Adipose tissue (tissue), 3 donors: ENCODE results near the gene ZSWIM1. TPM values are rescaled to one million over a fixed set of nuclear protein-coding genes. Genes with fewer than 3 reads are reported as not detected.
"Not testable (repeated sequence)": the region's sequence is repeated elsewhere in the genome, so short reads cannot be mapped to it uniquely, and the experiment has no call there.

ENCODE experiments used
- H3K27ac ChIP-seq: one replicate; pipeline ENCODE4 v1.5.1; 2013; ENCODE audit warnings: low read depth, low read length
- WGBS, 3 donors: extraction: QIAGEN DNeasy Blood & Tissue Kit; methylation state at CpG; one replicate each; pipeline ENCODE4 v1.1.7; 2013; 5-methylcytosine and 5-hydroxymethylcytosine counted together
- polyA plus RNA-seq, 3 donors: library from polyadenylated mRNA; stranded (reverse); fragments of 200-250 nt; gene quantifications; one replicate each; pipeline ENCODE4 v1.2.3, GENCODE V29; 2013
- donor health status: healthy with polysubstance abuse.
- donor health status: Bipolar disorder and iron deficiency.
- donor health status: healthy.

The ZSWIM1 gene
- polyA plus RNA-seq, 3 donors: 2.5 to 4.0 (median 3.0) TPM

DNA sequence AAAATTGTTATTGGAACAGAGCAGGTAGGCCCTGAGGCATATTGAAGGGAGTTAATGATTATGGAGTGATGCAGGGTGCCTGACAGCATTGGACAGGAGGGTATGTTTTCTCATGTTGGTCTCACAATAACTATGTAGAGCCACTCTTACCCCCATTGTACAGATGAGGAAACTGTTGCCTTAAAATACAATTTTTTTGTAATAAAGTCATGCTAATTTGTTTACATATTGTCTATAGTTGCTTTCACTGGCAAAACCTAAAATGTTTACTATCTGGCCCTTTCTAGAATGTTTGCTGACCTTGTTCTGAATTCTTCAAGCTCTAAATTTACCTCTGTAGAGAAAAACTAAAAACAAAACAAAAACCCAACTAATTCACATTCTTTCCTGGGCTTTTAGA, 29.5 kb upstream of the ZSWIM1 start:
- H3K27ac ChIP-seq: no peak overlapping the region

DNA sequence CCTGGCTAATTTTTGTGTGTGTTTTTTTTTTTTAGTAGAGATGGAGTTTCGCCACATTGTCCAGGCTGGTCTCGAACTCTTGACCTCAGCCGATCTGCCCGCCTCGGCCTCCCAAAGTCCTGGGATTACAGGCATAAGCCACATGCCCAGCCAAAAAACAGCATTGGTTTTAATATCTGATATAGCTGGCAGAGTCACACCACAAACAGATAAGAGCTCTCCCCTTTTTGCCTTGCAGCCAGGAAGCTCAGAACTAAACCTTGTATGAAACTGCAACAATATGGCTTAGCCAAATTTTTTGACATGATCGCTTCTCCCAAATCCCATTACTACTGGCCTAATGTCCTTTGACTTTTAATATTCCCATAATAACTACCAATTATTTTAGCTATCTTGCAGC, 28.7 kb upstream of the ZSWIM1 start:
- whole genome bisulfite sequencing, 3 donors: 96 to 99% (median 97%) methylated on average over 6 of the region's 6 CpGs
- no peak overlapping the region for H3K27ac ChIP-seq

DNA sequence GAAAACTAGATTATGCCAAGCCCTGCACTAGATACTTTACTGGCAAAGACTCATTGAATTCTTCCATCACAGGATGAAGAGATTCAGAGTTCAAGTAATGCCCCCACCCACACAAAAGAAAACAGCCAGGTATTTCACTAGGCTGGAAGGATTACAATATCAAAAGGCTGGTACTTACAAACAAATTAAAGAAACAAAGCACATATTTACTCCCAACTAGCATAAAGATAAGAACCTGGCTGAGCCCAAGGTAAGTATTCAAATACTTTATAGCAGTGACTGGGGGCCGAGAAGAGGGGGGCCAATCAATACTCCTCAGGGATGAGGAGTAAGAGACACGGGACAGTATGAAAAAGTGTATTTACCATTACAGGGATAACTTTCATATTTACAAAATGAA, 27.5 kb upstream of the ZSWIM1 start:
- no peak overlapping the region for H3K27ac ChIP-seq
- WGBS, 3 donors: 27 to 87% (median 84%) methylated on average over 2 of the region's 2 CpGs

DNA sequence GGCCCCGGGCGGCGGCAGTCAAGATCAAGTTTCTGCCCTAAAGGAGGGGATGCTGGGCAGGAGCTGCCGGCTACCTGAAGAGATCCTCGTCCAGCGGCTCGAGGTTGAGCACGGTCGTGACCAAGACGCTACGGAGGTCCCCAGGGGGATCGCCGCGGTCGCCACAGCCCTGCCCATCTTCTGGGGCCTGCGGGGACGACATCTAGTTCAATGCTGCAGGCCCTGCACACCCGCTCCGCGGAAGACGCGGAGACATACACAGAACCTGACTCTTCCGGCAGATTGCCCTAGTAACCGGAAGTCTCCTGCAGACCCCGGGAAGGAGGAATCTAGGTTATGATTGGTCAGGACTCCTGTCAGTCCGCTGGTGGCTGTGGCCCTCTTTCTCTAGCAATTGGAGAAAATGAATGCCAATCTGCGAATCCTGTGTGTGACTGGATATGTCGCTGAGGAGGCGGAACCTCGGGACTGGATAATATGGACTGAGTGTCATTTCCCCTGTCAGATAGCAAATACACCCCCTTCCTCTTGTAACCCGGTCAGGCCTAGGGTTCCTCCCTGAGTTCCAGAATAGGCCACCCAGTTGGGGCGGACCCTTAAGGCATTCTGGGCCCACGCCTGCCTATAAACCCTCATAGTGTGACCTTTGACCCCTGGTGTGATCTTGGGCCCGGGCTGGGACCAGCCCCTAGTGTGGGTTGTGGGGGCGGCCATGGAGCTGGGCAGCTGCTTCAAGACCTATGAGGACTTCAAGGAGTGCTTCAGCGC, 23.7 kb upstream of the ZSWIM1 start, which contains the start of the genes ACOT8 and ZSWIM3:
Gene ACOT8, minus strand, starts transcription at position 279 of the 768 bp plus-strand sequence. Its CDS starts 77 bp downstream, at position 202.
Gene ZSWIM3, plus strand, starts transcription at position 501 of the 768 bp plus-strand sequence. Its CDS starts 212 bp downstream, at position 713.
- H3K27ac ChIP-seq: no peak within 1 kb of the TSS
- 0 to 1% (median 0%) methylated on average over 35 to 36 of the region's 36 CpGs for WGBS, 3 donors

DNA sequence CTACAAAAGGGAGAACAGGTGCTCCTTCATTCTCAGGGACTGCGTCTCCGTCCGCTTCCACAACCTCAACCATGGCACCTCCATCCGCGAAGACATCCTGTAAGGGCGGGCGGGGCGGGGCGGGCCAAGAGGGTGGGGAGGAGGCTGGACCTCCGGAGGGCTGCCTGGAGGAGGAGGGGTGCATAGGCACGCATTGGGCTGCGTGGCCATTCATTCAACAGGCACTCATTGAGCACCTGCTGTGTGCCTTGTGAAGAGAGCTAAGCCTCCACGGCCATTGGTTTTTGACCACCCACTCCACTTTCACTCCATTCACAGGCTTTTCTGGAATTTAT, 23.2 kb upstream of the ZSWIM1 start:
- WGBS, 3 donors: 5 to 15% (median 11%) methylated on average over 12 to 13 of the region's 13 CpGs
- H3K27ac ChIP-seq: no peak overlapping the region

DNA sequence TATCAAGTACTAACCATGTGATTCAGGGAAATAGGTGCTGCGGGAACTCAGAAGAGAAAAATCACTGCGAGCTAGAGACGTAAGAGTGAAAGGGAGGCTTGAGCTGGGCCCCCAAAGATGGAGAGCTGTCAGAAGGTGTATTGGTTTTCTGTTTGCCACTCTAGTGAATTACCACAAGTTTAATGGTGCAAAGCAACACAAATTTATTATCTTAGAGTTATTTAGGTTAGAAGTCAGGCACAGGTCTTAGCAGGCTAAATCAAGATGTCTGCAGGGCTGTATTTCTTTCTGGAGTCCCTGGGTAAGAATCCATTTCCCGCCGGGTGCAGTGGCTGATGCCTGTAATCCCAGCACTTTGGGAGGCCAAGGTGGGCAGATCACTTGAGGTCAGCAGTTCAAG, 21.1 kb upstream of the ZSWIM1 start:
- 89 to 97% (median 94%) methylated on average over 5 of the region's 5 CpGs for WGBS, 3 donors
- H3K27ac ChIP-seq: no peak overlapping the region

DNA sequence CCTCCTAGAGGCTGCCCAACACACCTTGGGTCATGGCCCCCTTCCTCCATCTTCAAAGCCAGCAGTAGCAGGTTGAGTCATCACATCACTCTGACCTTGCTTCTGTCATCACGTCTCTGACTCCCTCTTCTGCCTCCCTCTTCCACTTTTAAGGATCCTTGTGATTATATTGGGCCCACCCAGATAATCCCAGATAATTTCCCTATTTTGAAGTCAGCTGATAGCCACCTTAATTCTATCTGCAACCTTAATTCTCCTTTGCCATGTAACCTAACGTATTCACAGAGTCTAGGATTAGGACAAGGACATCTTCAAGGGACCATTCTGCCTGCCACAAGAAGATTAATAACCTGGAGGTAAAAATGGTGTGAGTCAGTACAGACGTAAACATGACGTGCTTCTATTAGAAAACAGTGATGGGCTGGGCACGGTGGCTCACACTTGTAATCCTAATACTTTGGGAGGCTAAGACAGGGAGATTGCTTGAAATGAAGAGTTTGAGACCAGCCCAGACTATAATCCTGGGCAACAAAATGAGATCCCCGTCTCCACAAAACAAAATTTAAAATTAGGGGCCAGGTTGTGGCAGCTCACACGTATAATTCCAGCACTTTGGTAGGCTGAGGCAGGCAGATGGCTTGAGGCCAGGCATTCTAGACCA, 20.3 kb upstream of the ZSWIM1 start:
- H3K27ac ChIP-seq: no peak overlapping the region
- 66 to 76% (median 74%) methylated on average over 7 of the region's 7 CpGs for WGBS, 3 donors

DNA sequence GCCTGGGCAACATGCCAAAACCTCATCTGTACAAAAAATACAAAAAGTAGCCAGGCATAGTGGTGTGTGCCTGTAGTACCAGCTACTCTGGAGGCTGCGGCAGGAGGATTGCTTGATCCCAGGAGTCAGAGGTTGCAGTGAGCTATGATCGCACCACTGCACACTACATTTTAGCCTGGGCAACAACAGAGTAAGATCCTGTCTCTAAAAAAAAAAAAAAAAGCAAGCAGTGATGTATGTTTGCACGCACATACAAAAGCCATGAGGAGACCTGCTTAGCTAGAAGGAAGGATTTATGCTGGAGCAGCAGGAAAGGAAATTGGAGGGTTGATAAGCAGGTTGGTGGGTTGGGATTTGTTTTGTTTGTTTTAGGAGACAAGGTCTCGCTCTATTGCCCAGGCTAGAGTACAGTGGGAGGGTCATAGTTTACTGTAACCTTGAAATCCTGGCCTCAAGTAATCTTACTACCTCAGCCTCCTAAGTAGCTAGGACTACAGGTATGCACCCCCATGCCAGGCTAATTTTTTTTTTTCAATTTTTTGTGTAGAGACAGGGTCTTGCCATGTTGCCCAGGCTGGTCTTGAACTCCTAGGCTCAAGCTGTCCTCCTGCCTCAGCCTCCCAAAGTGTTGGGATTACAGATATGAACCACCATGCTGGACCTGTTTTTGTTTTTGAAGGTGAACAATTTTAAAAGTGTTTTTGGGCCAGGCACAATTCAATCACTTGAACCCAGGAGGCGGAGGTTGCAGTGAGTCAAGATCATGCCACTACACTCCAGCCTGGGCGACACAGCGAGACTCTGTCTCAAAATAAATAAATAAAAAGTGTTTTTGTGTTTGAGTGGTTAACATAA, 19.6 kb upstream of the ZSWIM1 start:
- 82 to 97% (median 93%) methylated on average over 7 of the region's 7 CpGs for WGBS, 3 donors
- H3K27ac ChIP-seq: no peak overlapping the region

DNA sequence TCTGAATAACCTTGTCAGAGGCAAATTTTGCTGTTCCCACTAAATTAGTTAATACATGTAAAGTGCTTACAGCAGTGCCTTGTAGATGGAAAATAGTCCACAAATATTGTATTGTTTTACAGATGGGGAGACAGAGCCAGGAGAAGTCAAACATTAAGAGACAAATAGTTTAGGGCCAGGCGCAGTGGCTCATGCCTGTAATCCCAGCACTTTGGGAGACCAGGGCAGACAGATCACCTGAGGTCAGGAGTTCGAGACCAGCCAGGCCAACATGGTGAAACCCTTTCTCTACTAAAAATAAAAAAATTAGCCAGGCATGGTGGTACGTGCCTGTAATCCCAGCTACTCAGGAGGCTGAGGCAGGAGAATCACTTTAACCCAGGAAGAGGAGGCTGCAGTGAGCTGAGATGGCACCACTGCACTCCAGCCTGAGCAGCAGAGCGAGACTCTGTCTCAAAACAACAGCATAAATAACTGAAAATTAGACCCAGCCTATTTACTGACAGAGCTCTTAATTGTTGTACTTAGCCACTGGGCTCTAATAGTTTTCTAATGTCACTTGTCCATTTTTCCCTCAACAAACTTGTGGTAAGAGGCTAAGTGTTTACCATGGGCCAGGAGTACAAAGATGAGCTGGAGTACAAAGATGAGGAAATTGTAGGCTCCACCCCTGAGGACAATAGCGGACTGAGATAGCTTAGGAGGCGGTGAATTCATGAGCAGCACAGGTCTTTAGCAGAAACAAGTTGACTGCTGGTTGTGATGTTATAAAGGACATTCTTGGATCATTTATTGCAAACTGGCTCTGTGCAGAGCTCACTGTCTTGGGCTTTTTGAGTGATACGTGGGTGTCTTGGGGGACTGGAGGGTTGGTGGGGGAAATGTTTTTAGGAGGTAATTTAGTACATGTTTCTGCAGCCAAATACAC, 17.2 kb upstream of the ZSWIM1 start:
- WGBS, 3 donors: 84 to 93% (median 90%) methylated on average over 7 of the region's 7 CpGs

DNA sequence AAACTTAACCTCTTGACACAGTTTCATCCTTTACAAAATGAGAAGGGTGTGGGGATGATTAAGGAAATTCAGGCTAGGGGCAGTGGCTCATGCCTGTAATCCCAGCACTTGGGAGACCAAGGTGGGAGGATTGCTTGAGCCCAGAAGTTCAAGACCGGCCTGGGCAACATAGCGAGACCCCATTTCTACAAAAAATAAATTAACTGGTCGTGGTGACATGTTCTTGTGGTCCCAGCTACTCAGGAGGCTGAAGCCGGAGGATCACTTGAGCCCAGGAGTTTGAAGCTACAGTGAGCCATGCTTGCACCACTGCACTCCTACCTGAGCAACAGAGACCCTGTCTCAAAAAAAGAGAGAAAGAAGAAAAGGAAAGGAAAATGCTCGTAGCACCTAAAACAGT, 14.6 kb upstream of the ZSWIM1 start:
- no peak overlapping the region for H3K27ac ChIP-seq
- WGBS, 3 donors: 95 to 96% (median 95%) methylated on average over 5 of the region's 5 CpGs

More for the DNA sequence above, 17.2 kb upstream of the ZSWIM1 start:
- no peak overlapping the region for H3K27ac ChIP-seq

DNA sequence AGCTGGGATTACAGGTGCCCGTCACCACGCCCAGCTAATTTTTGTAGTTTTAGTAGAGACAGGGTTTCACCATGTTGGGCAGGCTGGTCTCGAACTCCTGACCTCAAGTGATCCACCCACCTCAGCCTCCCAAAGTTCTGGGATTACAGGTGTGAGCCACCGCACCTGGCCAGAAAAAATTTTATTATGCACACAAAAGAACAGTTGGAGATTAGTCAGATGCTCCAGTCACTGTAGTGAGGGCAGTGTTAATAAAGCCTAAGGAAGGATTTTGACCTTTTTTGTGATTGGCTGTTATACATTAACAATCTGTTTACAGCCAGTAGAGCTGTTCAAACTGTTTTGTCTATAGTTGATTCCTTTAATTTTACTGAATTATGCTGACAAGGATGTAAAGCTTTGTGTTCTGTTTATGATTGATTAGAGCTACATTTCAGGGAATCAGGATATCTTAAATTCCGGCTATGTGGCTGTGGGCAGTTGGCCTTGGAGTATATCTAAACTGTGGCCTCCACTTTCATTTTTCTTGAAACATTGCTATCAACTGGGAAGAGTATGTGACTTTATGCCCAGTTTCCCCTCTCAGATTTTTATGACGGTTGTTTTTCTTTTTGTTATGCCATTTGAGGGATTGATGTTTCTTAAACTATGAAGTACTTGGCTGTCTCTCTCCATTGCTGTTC, 13.8 kb upstream of the ZSWIM1 start:
- WGBS, 3 donors: 76 to 92% (median 88%) methylated on average over 6 of the region's 6 CpGs
- H3K27ac ChIP-seq: no peak overlapping the region

DNA sequence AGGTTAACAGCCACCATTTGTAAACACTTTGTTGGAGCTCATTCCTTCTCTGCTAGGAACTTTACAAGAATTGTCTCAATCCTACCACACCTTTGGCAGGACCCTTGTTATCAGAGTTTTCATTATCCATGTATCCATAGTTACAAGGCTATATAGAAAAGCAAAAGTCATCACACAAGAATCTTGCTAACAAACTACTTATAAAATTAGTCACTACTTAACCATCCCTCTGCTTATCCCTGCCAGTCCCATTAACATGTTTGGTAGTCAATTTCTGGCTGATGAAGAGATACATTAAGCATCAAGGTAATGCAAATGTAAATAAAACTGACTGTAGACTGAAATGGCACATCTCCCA, 13.2 kb upstream of the ZSWIM1 start:
- no peak overlapping the region for H3K27ac ChIP-seq

DNA sequence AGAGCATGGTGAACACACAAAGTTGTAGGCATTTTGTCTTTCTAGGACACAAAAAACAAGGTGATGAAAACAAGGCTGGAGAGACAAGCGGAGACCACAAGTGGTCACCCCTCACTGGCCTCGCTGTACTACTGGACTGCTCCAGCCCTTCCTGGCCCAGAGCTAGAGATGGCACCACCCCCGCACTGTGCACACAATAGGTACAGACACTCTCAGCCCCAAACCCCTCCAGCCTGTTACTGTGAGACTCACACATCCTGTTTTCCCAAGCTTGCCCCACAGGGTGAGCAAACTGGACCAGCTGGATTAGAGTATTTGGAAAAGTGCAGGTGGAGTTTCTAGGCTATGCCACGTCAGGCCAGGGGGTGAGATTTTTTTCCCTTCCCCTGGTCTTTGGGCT, 8.4 kb upstream of the ZSWIM1 start:
- WGBS, 3 donors: 92 to 95% (median 95%) methylated on average over 4 of the region's 4 CpGs
- no peak overlapping the region for H3K27ac ChIP-seq

DNA sequence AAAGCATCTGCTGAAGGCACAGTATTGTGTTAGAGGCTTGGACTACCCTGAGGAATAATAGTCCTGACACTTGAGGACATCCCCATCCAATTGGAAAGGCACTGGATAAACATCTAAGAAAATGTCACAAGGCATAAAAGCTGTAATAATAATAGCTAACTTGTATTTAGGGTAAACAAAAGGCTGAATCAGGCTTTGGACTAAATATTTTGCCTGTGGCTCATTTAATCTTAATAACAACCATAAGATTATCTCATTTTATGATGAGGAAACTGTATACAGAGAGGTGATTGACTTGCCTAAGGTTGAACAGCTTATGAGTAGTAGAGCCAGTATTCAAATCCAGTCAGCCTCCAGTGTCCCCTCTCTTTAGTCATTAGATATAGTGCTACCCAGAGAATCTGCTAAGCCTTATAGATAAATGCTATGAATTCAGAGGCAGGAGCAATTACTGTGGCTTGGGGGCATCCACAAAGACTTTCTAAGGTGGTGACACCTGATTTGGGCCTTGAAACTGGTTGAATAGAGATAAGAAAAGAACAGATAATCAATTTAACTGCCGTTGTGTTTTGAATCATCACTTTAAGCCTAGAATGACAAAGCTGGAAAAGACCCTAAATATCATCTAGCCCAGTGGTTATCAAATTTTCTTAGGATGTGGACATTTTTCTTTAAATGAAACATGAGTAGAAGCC, 7.5 kb upstream of the ZSWIM1 start:
- H3K27ac ChIP-seq: no peak overlapping the region
- 23 to 91% (median 81%) methylated on average over 1 of the region's 1 CpG for WGBS, 3 donors

DNA sequence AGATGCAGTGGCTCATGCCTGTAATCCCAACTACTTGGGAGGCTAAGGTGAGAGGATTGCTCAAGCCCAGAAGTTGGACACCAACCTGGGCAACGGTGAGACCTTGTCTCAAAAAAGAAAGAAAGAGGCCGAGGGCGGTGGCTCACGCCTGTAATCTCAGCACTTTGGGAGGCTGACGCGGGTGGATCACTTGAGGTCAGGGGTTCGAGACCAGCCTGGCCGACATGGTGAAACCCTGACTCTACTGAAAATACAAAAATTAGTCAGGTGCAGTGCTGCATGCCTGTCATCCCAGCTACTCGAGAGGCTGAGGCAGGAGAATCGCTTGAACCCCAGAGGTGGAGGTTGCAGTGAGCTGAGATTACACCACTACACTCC, 6.9 kb upstream of the ZSWIM1 start:
- not testable (repeated sequence) for H3K27ac ChIP-seq
- whole genome bisulfite sequencing, 3 donors: 95 to 96% (median 96%) methylated on average over 10 of the region's 10 CpGs

DNA sequence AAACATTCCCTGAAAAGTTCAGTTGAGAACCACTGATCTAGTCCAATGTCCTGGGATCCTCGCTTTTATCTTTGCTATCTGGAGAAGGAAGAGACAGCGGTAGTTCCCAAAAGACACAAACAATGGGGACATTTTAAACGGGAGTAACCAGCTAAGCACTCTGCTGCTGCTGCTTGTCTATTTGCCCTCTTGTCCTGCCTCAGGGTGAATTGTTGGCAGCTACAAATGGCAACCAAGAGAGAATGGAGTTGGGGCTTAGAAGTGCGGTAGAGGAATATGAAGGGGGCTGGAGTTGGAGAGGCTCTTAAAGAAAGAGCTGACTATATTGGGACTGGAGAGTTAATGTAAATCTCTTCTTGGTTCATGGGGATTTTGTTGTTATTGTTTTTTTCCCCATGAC, 6.5 kb upstream of the ZSWIM1 start:
- WGBS, 3 donors: 75 to 80% (median 79%) methylated on average over 4 of the region's 4 CpGs
- H3K27ac ChIP-seq: no peak overlapping the region

DNA sequence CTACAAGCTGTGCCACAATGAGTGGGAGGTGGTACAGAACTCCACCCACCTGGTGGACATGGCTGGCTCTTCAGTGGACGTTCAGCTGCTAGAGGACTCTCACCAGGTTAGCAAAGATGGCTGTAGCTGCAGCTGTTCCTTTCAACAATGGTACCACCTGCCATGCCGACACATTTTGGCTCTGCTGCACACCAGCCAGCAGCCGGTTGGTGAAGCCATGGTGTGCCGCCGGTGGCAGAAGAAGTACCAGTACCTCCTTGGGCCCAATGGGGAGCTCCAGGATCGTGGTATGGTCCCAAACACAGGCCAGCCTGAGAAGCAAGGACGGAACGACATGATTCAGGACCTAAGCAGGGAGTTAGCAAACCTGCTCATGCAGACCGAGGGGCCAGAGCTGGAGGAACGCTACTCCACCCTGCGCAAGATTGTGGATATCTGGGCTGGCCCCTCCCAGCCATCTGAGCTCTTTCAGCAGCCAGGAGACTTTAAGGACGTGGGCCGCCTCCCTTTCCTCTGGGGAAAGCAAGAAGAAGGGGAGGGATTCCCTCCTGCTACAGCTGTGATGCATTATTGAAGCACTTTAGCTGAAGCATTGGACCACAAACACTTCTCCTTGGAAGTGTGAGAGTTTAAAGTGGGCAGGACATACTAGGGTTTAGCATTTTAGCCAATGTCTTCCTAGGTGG, 2.8 kb upstream of the ZSWIM1 start:
- WGBS, 3 donors: 72 to 92% (median 84%) methylated on average over 13 of the region's 13 CpGs
- H3K27ac ChIP-seq: no peak overlapping the region
